NCI-H345 treated with DMSO at 0.1 percent for 48 hours (cell line): ENCODE results near the gene PTPRJ.

Source experiments
- DNase-seq: peaks from one replicate; lab custom pipeline; 2025; ENCODE audit not compliant: unreplicated experiment; lab: John Stamatoyannopoulos, UW

Gene PTPRJ

DNA sequence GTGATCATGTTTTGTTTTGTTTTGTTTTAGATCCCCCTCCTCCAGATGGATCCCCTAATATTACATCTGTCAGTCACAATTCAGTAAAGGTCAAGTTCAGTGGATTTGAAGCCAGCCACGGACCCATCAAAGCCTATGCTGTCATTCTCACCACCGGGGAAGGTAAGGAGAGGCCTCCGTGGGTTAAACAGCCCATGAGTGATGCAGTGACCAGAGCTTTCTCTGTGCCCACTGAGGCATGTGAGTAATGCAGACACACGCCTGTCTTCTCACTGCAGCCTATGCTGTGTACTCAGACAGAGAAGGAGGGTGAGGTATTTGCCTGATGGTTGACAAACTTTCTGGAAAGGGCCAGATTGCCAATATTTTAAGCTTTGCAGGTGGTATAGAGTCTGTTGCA, 162.5 kb downstream of the PTPRJ start:
- no peak for DNase-seq

DNA sequence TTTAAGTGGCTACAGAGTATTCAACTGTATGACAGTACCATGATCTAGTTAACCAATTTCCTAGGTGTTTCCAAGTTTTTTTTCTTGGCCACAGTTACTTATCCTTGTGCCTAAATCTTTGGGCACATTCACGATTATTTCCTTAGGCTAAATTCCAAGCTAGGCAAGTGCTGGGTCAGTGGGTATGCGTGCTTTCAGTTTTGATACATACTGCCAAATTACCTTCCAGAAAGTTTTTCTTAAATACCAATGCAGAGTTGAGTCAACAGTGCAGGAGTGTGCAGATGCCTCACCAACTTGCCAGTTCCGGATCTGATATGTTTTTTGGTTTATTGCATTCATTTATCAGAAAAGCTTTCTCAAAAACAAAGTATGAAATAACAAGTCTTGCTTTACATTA, 168.4 kb downstream of the PTPRJ start:
- DNase-seq = no peak

DNA sequence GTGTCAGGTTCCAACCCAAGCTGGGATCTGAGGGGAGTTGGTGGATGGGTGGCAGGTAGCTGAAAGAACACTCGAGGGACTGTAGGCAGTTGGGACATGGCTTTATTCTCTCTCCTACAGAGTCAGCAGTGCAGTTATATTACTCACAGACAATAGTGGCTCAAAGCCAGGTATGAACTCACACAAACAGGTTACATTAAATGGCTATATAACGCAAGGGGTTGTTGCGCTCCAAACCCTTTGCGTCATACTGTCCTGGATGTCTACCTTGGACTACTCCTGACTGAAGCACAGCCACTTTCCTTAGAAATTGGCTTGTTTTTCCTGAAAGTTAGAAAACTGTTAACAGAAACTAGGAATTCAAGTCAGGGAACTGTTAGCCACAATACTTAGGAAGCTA, 169.9 kb downstream of the PTPRJ start:
- no peak for DNase-seq

DNA sequence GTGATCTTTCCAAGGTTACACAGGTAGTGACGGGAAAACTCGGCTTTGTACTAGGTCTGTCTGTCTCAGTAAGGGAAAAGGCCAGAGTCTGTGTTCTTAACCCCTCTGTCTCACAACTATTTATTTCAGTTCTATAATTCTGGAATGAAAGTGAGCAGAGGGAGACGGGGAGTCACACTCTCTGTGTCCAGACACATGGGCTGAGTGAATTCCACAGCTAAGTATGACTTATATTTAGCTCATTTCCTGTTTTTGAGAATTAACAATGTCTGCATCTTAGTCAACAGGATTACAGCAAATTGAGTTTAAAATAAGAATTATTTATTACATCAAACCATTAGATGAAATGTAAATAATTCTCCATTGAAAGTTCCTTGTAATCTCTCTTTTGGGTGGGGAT, 173.8 kb downstream of the PTPRJ start:
- no peak for DNase-seq

DNA sequence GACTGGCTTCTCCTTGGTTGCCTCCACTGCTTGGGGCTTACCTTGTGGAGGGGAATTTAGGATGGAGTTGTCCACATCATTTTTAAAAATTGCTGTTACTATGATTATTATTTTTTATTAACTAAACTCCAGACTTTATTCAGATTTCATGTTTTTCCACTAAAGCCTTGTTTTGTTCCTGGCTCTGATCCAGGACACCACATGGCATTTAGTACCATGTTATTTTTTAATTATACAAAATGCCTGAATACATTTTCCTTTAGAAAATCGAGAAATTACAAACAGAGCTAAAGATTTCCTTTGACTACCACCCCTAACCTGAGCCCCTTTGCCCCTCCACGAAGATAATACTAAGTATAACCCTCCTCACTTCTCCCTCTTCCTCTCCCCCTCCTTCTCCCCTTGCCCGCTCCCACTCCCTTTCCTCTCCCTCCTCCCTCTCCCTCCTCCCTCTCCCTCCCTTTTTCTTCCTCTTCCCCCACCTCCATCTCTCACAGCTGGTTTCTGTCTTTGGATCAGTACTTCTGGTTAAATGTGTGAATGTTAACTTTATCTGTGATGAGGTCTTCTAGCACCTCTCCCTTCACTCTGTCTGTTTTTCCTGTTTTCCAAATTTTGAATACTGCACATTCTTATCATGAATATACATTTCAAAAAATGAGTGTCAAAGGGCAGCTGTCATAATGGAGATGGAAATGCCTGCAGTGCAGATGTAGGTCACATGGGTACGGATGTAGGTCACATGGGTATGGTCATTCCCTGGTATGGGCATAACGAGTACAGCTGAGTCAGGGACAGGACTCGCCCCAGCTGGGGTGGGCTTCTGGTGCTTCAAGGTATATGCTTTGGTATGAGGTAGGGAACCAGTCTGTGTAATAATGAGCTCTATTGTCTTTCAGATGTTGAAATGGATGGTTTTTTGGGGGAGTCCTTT, 181.9 kb downstream of the PTPRJ start:
- no peak for DNase-seq

DNA sequence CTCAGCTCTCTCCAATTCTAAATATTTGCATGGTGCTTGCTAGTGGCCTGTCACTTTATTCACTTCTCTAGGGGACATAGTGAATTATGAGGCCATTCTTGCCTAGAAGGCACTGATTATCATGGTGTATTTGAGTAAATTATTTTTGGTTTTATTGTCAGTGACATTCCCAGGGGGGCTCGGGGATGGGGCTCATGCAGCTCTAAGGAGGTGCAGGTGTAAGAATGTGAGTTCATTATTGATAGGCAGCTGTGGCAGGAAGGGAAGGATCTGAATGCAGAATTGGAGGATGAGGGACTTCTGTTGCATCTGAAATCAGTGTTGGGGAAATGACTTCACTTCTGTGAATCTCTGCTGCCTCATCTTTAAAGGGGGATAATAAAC, 182.5 kb downstream of the PTPRJ start:
- no peak for DNase-seq

DNA sequence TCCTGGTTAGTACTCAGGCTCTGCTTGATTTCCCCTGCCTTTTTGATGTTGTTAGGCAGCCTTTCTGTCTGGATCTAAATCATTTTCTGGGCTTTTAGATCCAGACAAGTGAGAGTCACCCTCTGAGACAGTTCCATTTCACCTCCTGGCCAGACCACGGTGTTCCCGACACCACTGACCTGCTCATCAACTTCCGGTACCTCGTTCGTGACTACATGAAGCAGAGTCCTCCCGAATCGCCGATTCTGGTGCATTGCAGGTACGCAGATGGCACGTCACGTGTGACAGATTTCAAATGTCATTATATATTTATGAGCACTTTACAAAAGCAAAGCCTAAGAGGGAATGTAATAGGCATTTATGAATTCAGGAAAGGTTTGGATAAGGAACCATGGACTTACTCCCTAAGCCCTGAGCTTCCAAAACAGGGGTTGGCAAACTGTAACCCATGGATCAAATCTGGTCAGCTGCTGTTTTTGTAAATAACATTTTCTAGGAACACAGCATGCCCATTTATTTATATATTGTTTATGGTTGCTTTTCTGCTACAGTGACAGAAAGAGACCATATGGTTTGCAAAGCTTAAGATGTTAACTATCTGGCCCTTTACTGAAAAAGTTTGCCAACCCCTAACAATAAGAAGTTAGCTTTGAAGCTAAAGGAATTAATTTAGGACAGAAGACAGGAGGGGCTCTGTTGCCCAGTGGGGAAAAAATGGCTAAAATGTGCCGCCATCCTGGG, 183.2 kb downstream of the PTPRJ start:
- no peak for DNase-seq

DNA sequence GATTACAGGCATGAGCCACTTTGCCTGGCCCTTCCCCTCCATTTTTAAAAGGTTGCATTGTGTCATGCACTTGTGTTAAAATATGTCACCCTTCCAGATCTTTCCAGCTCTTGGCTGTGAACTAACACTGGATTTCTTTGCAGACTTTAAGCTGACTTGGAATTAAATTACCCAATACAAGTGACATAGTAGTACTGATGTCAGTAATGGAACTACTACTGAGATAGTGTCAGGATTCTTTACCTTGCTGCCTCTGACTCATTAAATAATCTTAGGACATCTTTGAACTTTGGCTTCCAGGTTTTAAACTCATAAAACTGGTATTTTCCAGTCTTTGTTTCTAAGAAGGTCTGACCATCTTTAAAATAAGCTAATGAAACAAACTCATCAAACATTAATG, 184.5 kb downstream of the PTPRJ start:
- no peak for DNase-seq

DNA sequence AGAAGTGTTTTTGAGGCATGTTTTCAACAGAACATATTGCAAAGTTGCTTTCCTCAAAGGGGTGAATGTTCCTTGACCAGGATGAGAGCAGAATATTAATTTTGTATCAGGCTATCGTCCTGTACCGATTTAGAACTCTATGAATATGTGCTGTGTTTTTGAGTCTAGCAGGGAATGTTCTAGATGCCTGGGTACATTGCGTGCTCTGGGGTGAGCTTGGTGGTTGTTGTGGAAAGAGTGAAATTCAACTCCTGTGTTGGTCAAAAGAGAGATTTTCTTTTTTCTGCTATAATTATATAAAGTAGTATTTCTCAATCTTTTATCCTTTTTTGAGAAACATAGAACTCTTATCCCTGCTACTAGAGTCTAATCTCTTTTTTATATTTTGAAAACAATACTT, 185.1 kb downstream of the PTPRJ start:
- DNase-seq = no peak

DNA sequence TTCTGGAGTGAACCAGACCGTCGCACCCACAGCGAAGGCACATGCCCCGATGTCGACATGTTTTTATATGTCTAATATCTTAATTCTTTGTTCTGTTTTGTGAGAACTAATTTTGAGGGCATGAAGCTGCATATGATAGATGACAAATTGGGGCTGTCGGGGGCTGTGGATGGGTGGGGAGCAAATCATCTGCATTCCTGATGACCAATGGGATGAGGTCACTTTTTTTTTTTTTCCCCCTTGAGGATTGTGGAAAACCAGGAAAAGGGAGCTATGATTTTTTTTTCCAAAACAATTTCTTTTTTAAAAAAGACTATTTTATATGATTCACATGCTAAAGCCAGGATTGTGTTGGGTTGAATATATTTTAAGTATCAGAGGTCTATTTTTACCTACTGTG, 187.0 kb downstream of the PTPRJ start:
- no peak for DNase-seq

DNA sequence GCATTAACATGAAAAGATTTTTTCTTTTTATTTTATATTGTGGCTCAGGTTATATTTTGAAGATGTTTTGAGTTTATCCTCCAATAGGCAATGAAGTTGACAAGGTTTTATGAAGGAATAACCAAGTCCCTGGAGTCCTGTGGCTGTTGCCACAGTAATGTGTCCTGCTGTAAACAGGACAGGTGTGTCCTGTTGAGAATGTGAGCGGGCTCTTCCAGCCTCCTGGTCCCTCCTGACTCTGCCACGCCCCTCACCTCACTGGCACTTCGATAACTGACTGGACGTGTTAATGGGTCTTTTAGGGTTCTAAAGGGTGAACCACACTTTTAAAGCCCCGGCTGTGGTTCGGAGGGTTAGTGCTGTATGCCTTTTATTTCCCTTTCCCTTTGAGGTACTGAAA, 188.5 kb downstream of the PTPRJ start:
- DNase-seq = no peak

DNA sequence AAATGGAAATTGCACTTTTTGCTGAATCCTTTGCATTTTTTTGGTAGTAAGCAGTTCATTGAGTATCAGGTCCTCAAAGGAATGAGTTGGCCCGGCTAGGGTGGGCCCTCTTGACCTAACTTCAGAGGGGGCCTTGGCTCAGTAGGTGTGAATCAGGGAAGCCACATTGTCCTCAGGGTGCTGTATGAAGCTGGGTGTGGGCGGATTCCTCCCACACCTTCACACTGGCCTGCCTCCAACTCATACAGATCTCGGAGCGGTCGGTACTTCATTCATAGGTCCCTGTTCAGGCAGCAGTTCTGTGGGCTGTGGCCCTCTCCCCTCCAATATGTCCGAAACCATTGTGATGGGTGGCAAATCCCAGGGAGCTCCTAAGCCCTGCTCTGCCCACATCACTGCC, 188.9 kb downstream of the PTPRJ start:
- no peak for DNase-seq

DNA sequence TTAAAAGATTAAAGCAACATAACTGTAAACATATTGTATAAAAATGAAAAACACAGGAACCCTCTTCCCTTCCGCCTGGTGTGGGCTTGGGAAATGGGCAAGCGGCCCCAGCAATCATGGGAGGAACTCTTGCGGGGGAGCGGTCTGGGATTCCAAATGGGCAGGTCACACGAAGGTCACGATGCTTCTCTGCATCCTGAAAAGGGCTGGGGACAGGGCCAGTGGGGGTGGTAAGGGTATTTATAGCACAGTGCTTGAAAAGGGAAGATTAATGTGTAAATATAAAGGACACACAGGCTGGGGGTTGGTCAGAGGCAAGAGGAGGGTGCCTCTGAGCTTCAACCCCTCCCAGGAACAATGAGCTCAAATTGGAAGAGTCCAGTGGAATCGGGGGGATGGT, 189.4 kb downstream of the PTPRJ start:
- DNase-seq = no peak

DNA sequence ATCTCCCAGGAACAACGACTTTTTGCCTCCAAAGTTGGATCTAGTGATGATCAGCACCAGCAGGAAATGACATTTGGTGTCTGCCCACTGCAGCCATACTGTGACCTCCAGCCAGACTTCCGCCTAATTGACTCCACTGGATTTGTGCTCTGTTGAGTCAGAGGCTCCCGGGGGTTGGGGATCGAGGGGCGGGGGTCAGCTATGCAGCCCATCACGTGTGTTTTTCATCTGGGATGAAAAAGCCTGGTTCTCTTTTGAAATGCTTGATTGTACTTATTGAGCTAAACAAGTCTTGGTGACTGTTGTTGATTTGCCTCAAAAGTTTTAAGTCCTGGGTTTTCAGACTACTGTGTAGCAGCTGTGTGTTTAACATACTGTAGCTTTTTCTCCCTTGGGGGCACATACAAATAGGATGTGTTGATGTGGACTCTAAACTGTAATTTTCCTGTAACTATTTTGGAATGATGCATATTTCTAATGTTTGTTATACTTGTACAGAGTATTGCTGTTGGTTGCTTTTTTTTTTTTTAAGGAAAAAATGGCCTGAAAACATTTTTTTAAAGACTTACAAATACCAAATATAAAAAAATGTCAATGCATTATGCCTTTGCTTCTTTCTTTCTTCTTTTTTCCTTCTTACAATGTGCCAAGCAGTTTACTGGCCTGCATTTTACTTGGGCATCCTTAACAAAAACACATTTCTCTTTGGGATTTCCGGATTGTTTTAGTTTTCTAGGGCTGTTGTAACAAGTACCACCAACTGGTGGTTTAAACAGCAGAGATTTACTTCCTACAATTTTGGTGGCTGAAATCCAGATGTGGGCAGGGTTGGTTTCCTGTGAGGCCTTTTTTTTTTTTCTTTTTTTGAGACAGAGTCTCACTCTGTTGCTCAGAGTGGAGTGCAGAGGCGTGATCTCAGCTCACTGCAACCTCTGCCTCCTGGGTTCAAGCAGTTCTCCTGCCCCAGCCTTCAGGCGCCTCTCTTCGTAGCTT, 190.2 kb downstream of the PTPRJ start:
- no peak for DNase-seq

DNA sequence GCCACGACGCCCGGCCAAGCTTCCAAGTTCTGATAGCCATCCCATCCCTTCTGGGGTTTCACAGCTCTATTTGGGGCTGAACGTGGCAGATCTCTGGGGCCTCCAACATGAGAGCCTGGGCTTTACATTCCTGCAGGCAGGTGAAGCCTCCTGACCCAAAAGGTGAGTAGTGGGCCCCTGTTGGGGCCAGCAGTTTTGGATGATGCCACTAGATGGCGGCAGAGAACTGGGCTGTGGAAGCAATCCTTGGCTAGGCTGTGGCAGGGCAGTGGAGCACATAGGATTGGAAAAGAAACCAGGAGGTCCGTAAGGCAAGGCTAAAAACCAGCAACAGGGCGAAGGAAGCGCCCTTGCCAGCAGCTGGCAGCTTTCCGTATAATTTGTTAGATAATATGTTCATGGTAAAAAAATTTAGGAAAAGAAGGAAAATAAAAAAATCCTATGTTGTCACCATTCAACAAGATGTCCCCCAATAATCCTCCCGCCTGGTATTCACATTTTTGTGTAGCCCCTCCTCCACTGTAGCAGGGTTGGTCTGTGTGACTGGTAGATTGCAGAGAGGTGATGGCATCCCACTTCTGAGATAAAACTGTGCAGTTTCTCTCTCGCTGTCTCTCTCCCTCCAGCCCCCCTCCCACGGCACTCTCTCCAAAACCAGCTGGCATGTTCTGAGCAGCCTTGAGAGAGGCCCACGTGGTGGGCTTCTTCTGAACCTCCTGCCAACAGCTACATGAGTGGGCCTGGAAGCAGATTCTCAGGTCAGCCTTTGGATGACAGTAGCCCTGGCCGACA, 192.7 kb downstream of the PTPRJ start:
- DNase-seq = peak; percentile 49

DNA sequence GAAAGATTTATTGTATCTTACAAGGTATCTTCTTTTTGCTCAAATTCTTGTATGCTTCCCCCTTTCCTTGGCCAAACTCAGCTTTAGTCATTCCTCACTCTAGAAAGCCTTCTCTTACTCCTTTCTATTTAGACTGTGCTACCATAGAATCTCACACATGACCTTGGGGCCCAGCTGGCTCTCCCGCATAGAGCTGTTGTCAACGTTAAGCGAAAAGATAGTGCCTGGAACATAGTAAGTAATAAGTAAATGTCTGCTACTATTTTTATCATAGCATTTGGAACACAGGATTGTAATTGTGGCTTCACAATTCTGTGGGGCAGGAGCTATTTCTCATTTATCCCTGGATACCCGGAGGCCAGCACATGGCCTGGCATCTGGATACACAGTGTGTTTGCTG, 197.3 kb downstream of the PTPRJ start:
- no peak for DNase-seq

DNA sequence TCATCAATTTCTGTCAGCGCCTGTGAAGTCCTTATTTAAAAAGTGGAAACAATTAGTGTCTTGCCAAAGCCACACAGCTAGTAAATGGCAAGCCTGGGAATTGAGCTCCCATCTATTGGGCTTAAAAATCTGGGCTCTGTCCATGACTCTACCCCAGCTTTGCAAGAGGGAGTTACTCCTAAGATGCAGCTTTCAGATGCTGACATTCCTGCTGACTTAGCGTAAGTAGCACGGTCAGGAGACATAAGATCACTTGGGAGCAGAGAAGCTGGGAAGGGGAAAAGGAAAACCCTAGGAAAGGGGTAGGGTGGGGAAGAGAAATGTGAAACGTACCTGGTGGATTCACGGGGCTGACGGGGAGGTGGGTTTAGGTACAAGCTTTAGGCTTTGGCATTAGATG, 200.3 kb downstream of the PTPRJ start:
- no peak for DNase-seq

DNA sequence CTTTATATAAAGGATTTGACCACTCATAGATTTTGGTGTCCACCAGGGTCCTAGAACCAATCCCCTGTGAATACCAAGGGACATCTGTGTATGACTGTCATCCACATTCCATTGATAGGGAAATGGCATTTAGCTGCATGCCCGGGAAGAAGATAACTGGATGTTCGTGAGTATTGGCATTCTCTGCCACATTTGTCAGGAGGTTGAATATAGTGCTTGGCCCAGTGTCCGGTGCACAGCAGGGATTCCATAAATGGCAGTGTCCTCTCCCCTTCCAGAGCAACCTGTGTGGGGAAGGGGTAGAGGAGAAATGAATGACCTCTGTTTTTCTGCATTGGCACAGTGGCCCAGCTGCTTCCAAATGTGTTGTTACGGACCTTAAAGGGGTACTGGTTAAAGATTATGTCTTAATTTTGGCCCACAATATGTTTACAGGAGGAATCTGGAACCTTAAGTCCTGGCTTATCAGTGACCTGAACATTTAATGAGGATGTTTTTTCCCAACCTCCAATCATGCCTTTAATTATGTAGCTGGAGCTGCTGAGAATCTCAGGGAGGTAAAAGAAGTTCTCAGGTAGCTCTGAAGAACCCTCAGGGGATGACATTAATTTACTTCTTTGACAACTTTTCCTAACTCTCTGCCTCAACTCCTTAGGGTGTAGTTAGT, 202.6 kb downstream of the PTPRJ start:
- DNase-seq = no peak

DNA sequence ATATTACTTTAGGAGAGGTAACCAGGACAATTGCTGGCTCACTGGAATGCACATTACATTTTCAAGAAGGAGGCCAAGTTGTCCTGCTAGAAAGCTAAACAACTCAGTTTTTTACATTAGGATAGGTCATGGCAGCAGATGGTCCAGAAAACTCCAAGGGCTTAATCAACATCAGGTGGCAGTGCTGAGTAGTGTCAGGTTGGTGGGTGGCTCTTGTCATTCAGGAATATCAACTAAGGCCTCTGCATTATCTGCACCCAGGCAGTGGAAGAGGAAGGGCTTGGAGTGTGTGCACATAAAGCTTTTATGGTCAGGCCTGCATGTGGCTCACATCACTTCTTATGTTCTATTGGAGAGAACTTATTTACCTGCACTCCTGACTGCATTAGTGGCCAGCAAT, 204.1 kb downstream of the PTPRJ start:
- no peak for DNase-seq
